Thyroid gland (tissue), 4 donors: ENCODE measurements around the gene PRKCA.

ENCODE experiments used
- POLR2A ChIP-seq, 2 donors: fragments of 450-650 bp; IDR thresholded peaks; one replicate each; pipeline ENCODE4 v1.6.1; 2017; ENCODE audit warnings: antibody characterized with exemption in 2 of 2, mild to moderate bottlenecking in 2 of 2, moderate library complexity in 1 of 2
- TF ChIP-seq, protein P1 (sequence below), 6 experiments: fragments of 200-600 bp in 3 of 6; fragments of 450-650 bp in 3 of 6; sonication (generic) in 3 of 6; IDR thresholded peaks; one replicate each; pipeline ENCODE4 v1.5.1; 2016 to 2019; ENCODE audit warnings: antibody characterized with exemption in 6 of 6, mild to moderate bottlenecking in 2 of 6, inconsistent platforms in 1 of 6, moderate library complexity in 1 of 6

DNA sequence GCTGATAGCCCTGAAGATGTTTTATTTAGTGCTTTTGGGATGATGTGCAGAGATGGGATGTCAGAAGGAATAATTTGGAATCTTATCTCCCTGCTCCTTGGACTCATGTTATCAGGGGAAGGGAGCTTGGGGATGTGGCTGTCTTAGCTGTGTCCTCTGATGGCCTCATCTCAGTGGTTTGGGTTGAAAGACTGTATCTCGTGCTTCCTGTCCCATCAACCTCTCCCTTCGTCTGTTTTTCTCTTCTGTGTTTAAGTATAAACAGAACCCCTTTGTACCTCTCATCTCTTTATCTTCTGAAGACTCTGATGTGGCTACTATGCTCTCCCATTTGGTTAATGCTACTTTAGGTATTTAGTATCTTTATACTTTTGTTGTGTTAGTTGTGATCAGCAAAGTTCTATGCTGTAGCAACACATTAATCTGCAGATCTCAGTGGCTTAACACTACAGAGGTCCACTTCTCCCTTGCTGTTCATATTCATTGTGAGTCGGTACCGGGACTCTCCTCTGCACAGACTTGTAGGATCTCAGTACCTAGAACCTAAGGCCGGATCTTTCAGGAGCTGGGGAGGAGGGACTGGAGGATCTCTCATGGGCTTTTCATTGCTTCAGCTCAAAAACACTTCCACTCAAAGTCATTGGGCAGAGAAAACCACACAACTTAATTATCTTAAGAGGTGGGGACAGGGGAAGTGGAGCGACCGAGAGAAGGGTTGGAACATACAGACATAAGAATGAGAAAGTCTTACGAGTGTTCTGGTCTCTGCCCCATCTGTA is 28.8 kb downstream of the PRKCA start:
- TF ChIP-seq, protein P1, sequence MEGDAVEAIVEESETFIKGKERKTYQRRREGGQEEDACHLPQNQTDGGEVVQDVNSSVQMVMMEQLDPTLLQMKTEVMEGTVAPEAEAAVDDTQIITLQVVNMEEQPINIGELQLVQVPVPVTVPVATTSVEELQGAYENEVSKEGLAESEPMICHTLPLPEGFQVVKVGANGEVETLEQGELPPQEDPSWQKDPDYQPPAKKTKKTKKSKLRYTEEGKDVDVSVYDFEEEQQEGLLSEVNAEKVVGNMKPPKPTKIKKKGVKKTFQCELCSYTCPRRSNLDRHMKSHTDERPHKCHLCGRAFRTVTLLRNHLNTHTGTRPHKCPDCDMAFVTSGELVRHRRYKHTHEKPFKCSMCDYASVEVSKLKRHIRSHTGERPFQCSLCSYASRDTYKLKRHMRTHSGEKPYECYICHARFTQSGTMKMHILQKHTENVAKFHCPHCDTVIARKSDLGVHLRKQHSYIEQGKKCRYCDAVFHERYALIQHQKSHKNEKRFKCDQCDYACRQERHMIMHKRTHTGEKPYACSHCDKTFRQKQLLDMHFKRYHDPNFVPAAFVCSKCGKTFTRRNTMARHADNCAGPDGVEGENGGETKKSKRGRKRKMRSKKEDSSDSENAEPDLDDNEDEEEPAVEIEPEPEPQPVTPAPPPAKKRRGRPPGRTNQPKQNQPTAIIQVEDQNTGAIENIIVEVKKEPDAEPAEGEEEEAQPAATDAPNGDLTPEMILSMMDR (IDR thresholded peaks at IDR 0.05), result no peak
- TF ChIP-seq POLR2A (IDR thresholded peaks at IDR 0.05), result no peak
